Tibial nerve (tissue), 4 donors: Measurements from ENCODE around the gene HIPK3.

Experiments
- EP300 ChIP-seq, 2 donors: sonication (generic); formaldehyde crosslinking; IDR thresholded peaks; one replicate each; pipeline ENCODE4 v1.6.1; 2017; ENCODE audit warnings: antibody characterized with exemption in 2 of 2, mild to moderate bottlenecking in 1 of 2
- POLR2A ChIP-seq, 2 donors: fragments of 450-650 bp; IDR thresholded peaks; one replicate each; pipeline ENCODE4 v1.6.1; 2017; ENCODE audit warnings: antibody characterized with exemption in 2 of 2, mild to moderate bottlenecking in 2 of 2, moderate library complexity in 2 of 2
- TF ChIP-seq, protein P1 (sequence below), 5 experiments: fragments of 200-600 bp in 3 of 5; fragments of 450-650 bp in 2 of 5; sonication (generic) in 3 of 5; IDR thresholded peaks; one replicate each; pipeline ENCODE4 v1.5.1; 2016 to 2019; ENCODE audit warnings: antibody characterized with exemption in 5 of 5, mild to moderate bottlenecking in 3 of 5, moderate library complexity in 2 of 5

DNA sequence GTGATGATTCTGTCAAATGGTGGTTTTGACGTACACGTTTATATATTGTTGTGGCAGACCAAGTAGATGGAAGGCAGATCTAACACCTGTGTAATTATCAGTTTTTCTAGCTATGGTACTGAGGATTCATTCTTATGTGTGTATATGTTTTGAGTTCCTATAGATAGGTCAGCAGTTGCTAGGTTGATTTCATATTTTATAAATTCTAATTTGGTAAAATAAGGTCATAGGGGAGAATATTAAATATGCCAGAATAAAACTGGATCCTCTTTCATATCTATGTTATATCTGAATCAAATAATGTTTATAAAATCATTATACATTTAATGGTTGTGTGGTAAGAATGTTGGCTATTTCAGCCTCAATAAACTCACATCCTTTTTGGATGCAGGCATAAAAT is 27.6 kb downstream of the HIPK3 start:
- TF ChIP-seq, protein P1, sequence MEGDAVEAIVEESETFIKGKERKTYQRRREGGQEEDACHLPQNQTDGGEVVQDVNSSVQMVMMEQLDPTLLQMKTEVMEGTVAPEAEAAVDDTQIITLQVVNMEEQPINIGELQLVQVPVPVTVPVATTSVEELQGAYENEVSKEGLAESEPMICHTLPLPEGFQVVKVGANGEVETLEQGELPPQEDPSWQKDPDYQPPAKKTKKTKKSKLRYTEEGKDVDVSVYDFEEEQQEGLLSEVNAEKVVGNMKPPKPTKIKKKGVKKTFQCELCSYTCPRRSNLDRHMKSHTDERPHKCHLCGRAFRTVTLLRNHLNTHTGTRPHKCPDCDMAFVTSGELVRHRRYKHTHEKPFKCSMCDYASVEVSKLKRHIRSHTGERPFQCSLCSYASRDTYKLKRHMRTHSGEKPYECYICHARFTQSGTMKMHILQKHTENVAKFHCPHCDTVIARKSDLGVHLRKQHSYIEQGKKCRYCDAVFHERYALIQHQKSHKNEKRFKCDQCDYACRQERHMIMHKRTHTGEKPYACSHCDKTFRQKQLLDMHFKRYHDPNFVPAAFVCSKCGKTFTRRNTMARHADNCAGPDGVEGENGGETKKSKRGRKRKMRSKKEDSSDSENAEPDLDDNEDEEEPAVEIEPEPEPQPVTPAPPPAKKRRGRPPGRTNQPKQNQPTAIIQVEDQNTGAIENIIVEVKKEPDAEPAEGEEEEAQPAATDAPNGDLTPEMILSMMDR (IDR thresholded peaks at IDR 0.05): no peak
- TF ChIP-seq POLR2A (IDR thresholded peaks at IDR 0.05): no peak
- TF ChIP-seq EP300 (IDR thresholded peaks at IDR 0.05): no peak
